Measurements from ENCODE around the gene E2F8.

E2F8 gene

GRCh38 chr11:19218786-19219460 is 21.8 kb downstream of the E2F8 start:
- DNase-seq, result no peak

- no peak for DNase-seq
These were observed 22.5 kb downstream of the E2F8 start for GRCh38 chr11:19218216-19218615.

GRCh38 chr11:19216709-19217374 is 23.9 kb downstream of the E2F8 start:
- DNase-seq, result no peak

GRCh38 chr11:19216021-19216420 is 24.7 kb downstream of the E2F8 start:
- DNase-seq, result no peak

- no peak for DNase-seq
These were observed 31.0 kb downstream of the E2F8 start for GRCh38 chr11:19209617-19210370.

- DNase-seq, result no peak
These were observed 31.7 kb downstream of the E2F8 start for GRCh38 chr11:19208959-19209546.

GRCh38 chr11:19208181-19208580 is 32.6 kb downstream of the E2F8 start:
- DNase-seq, result no peak

- no peak for DNase-seq
These were observed 35.9 kb downstream of the E2F8 start for GRCh38 chr11:19204836-19205235.

GRCh38 chr11:19201737-19202605 is 38.8 kb downstream of the E2F8 start, which contains the start of gene CSRP3:
Gene CSRP3 (minus strand): TSS chr11:19201983. CDS start chr11:19192448, 9,535 bp downstream.
- no peak for DNase-seq

GRCh38 chr11:19200410-19201201 is 40.1 kb downstream of the E2F8 start:
- DNase-seq, result no peak

- no peak for DNase-seq
These were observed 41.0 kb downstream of the E2F8 start for GRCh38 chr11:19199771-19200170.

- no peak for DNase-seq
These were observed 41.7 kb downstream of the E2F8 start for GRCh38 chr11:19199048-19199447.

- DNase-seq, result no peak
These were observed 44.3 kb downstream of the E2F8 start for GRCh38 chr11:19196432-19196831.

GRCh38 chr11:19194620-19195308 is 46.0 kb downstream of the E2F8 start:
- DNase-seq, result no peak

- no peak for DNase-seq
These were observed 46.8 kb downstream of the E2F8 start for GRCh38 chr11:19193916-19194315.

- no peak for DNase-seq
These were observed 49.1 kb downstream of the E2F8 start for GRCh38 chr11:19191530-19192169.

- DNase-seq, result no peak
These were observed 52.9 kb downstream of the E2F8 start for GRCh38 chr11:19187833-19188258.

- DNase-seq, result no peak
These were observed 53.5 kb downstream of the E2F8 start for GRCh38 chr11:19187114-19187832.

- DNase-seq, result no peak
These were observed 55.2 kb downstream of the E2F8 start for GRCh38 chr11:19185516-19186052.
